Activated B cell treated with CpG ODN at 0.5 μM for 24 hours (primary cell): ENCODE measurements around the gene ANO9. TPM values are rescaled to one million over a fixed set of nuclear protein-coding genes. Genes with fewer than 3 reads are reported as not detected.
A peak's percentile ranks its signal among the peaks of the same experiment; 100 is the strongest.

Experiments used
- ATAC-seq: fragments of 200-7000 bp; cut with Tn5 transposase; one replicate; pipeline ENCODE4 v1.10.0; 2021; ENCODE audit warnings: low read depth, mild to moderate bottlenecking, moderate library complexity
- CTCF ChIA-PET: fragments of 350-600 bp; sonication (Branson Sonifier 250); formaldehyde crosslinking; loops from one replicate; lab custom pipeline; 2021; ENCODE audit warnings: antibody characterized with exemption; lab: Charles Lee
- POLR2A ChIA-PET: fragments of 350-600 bp; sonication (Branson Sonifier 250); formaldehyde crosslinking; loops from one replicate; lab custom pipeline; 2021; ENCODE audit warnings: antibody characterized with exemption; lab: Charles Lee
- DNase-seq: peaks from one replicate; pipeline ENCODE4 v3.0.0; 2022
- H3K27ac Mint-ChIP-seq: one replicate; pipeline ENCODE4 v1.8.0; 2020; ENCODE audit warnings: mixed read lengths
- H3K27me3 Mint-ChIP-seq: one replicate; pipeline ENCODE4 v1.8.0; 2021; ENCODE audit warnings: mixed read lengths
- H3K36me3 Mint-ChIP-seq: one replicate; pipeline ENCODE4 v1.8.0; 2021; ENCODE audit warnings: low read depth, mixed read lengths
- H3K4me1 Mint-ChIP-seq: one replicate; pipeline ENCODE4 v1.8.0; 2021; ENCODE audit warnings: mixed read lengths
- H3K4me3 Mint-ChIP-seq: one replicate; pipeline ENCODE4 v1.8.0; 2020; ENCODE audit warnings: mild to moderate bottlenecking, mixed read lengths
- H3K9me3 Mint-ChIP-seq: one replicate; pipeline ENCODE4 v1.8.0; 2020; ENCODE audit warnings: mixed read lengths
- intact Hi-C: fragments of 100-400 bp; cut with micrococcal nuclease; formaldehyde crosslinking; loops from one replicate; pipeline ENCODE4 v1.15.1; 2024
- total RNA-seq: library from RNA; stranded (reverse); gene quantifications from 2 replicates; pipeline ENCODE4 v1.2.3, GENCODE V29; 2022
- TF ChIP-seq, protein P1 (sequence below): fragments of 200-600 bp; IDR thresholded peaks from one replicate; pipeline ENCODE4 v1.8.0; 2022; ENCODE audit warnings: antibody characterized with exemption, mild to moderate bottlenecking

ANO9 gene, protein sequence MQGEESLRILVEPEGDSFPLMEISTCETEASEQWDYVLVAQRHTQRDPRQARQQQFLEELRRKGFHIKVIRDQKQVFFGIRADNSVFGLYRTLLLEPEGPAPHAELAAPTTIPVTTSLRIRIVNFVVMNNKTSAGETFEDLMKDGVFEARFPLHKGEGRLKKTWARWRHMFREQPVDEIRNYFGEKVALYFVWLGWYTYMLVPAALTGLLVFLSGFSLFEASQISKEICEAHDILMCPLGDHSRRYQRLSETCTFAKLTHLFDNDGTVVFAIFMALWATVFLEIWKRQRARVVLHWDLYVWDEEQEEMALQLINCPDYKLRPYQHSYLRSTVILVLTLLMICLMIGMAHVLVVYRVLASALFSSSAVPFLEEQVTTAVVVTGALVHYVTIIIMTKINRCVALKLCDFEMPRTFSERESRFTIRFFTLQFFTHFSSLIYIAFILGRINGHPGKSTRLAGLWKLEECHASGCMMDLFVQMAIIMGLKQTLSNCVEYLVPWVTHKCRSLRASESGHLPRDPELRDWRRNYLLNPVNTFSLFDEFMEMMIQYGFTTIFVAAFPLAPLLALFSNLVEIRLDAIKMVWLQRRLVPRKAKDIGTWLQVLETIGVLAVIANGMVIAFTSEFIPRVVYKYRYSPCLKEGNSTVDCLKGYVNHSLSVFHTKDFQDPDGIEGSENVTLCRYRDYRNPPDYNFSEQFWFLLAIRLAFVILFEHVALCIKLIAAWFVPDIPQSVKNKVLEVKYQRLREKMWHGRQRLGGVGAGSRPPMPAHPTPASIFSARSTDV
- 37.2 and 46.1 TPM in 2 replicates for total RNA-seq

DNA sequence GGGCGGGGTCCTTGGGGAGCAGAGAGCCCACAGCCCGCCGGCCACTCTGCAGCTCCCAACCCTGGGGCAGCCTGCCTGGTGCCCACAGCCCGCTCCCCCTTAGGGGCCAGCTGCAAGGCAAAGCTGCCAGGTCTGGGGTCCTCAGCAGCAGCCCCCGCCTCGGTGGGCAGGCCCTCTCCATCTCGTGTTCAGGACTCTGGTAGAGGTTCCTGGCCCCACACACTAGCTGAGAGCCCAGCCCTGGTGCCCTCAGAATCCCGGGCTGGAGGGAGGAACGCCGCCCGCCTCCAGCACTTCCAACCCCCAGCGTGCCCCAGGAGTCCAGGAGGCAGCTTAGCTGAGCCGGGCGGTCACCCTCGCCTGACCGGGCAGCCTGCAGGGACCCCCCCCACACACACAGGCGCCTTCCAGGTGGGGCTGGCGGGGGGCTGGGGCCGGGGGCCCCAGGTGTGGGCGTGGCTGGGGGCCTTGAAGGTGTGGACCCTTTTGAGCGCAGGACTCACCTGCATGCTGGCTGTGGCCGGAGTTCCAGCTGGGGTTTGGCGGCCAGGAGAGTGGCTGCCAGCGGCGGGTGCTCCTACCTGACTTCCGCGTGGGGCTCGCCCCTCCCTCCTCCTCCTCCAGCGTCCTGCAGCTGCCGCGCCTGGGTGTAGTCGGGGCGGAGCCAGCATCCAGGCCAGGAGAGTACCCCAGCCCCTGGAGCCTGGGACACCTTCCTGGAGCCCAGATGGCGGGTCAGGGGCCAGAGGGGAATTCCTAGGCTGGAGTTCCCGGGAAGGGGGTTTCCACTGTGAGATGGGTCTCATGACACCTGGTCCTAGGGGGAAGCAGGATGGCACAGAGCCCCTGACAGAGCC, at the start of gene ANO9:
ANO9 (minus strand) TSS at position 594 of the 857 bp plus-strand sequence; CDS start at position 509, 85 bp downstream.
- CTCF ChIA-PET = no interaction called here

DNA sequence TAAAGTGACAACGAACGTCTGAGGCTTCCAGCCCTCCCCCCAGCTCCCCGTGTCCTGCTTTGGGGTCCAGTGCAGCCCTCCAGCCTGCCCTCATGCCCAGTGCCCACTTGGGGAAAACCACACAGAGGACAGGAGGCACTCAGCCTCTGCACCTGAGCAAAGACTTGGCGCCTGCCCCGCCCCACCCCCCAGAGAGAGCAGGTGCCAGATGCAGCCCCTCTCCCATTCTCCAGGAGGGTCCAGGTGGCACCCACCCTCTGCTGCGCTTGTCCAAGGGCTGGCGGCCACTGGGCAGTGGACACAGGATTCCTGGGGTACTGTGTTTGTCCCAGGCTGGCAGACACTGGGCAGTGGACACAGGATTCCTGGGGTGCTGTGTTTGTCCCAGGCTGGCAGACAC, 49.5 kb upstream of the ANO9 start:
- H3K27ac Mint-ChIP-seq = no peak overlapping the region
- no peak for DNase-seq
- TF ChIP-seq, protein P1, sequence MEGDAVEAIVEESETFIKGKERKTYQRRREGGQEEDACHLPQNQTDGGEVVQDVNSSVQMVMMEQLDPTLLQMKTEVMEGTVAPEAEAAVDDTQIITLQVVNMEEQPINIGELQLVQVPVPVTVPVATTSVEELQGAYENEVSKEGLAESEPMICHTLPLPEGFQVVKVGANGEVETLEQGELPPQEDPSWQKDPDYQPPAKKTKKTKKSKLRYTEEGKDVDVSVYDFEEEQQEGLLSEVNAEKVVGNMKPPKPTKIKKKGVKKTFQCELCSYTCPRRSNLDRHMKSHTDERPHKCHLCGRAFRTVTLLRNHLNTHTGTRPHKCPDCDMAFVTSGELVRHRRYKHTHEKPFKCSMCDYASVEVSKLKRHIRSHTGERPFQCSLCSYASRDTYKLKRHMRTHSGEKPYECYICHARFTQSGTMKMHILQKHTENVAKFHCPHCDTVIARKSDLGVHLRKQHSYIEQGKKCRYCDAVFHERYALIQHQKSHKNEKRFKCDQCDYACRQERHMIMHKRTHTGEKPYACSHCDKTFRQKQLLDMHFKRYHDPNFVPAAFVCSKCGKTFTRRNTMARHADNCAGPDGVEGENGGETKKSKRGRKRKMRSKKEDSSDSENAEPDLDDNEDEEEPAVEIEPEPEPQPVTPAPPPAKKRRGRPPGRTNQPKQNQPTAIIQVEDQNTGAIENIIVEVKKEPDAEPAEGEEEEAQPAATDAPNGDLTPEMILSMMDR = no peak
- H3K4me3 Mint-ChIP-seq = no peak overlapping the region
- H3K36me3 Mint-ChIP-seq = peaks cover 43% of the 10 kb centered on the region
- H3K9me3 Mint-ChIP-seq = no peaks in the 10 kb centered on the region
- no peak for ATAC-seq
- peaks cover 4% of the 10 kb centered on the region for H3K4me1 Mint-ChIP-seq
- intact Hi-C loops = no loop called here
- CTCF ChIA-PET = no interaction called here
- POLR2A ChIA-PET = no interaction called here
- no peaks in the 10 kb centered on the region for H3K27me3 Mint-ChIP-seq

More for the DNA sequence above, at the start of gene ANO9:
- TF ChIP-seq, protein P1 = no peak
- intact Hi-C loops = no loop called here
- Mint-ChIP-seq H3K27ac (peak within 1 kb of the TSS; percentile 59), H3K9me3 (no peaks in the 10 kb centered on the region), H3K4me3 (peak within 1 kb of the TSS; percentile 71), H3K36me3 (no peaks in the 10 kb centered on the region), H3K27me3 (no peaks in the 10 kb centered on the region), H3K4me1 (peaks cover 13% of the 10 kb centered on the region)
- peak; percentile 47 for DNase-seq
- POLR2A ChIA-PET = interaction anchor here (0.7 to 1.9 kb wide), 2 partner anchors 35 to 96 kb away, joined by 4 to 8 read pairs; partner anchors contain the start of gene LRRC56
- peak; percentile 97 for ATAC-seq

DNA sequence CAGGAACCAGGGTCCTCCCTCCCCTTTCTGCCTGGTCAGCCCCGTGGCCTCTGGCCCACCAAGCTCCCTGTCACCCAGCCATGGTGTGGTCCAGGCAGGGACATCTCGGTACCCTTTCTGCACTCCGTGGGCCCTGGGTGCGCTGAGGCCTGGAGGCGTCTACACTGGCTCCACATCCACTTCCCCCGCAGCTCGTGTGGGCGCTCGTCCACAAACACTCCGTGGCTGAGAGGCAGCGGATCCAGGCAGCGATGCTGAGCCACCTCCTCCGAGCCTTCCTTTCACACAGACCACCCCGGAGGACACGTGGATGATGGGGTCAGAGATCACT, 49.1 kb upstream of the ANO9 start:
- POLR2A ChIA-PET = no interaction called here
- no peak for ATAC-seq
- TF ChIP-seq, protein P1 = no peak

DNA sequence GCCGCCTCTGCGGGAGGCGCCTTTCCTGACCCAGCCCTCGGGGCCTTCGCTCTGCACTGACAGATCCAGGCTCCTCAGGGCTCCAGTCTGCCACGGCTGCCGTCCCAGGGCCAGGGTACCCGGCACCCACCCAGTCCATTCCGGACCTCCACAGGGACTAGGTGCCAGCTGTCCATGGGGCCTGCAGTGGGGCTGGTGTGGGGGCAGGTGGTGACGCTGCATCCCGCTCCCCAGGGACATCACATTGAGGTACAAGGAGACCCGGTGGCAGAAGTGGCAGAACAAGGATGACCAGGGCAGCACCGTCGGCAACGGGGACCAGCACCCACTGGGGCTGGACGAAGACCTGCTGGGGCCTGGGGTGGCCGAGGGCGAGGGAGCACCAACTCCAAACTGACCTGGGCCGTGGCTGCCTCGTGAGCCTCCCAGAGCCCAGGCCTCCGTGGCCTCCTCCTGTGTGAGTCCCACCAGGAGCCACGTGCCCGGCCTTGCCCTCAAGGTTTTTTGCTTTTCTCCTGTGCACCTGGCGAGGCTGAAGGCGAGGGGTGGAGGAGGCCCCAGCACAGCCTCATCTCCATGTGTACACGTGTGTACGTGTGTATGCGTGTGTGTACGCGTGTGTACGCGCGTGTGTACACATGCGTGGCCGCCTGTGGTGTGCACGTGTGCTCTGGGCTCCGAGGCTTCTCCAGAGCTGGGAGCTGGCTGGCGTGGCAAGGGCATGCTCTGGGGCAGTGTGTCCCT, 48.5 kb upstream of the ANO9 start:
- intact Hi-C loops = no loop called here
- Mint-ChIP-seq H3K9me3 (no peaks in the 10 kb centered on the region), H3K36me3 (peaks cover 34% of the 10 kb centered on the region), H3K4me3 (no peak overlapping the region), H3K27me3 (no peaks in the 10 kb centered on the region), H3K4me1 (peaks cover 4% of the 10 kb centered on the region), H3K27ac (no peak overlapping the region)
- no peak for DNase-seq
- no peak for ATAC-seq
- TF ChIP-seq, protein P1 = no peak
- ChIA-PET POLR2A (no interaction called here), CTCF (no interaction called here)

More for the DNA sequence above, 49.1 kb upstream of the ANO9 start:
- Mint-ChIP-seq H3K27ac (no peak overlapping the region), H3K27me3 (no peaks in the 10 kb centered on the region), H3K9me3 (no peaks in the 10 kb centered on the region), H3K36me3 (peaks cover 38% of the 10 kb centered on the region), H3K4me3 (no peak overlapping the region), H3K4me1 (peaks cover 4% of the 10 kb centered on the region)
- intact Hi-C loops = no loop called here
- CTCF ChIA-PET = no interaction called here
- DNase-seq = no peak
